Midbrain (tissue), 1 donor: ENCODE results near the gene SH3GL2.
A peak's percentile ranks its signal among the peaks of the same experiment; 100 is the strongest.

Experiments
- DNase-seq: peaks from one replicate; lab custom pipeline; 2025; lab: John Stamatoyannopoulos, UW

Gene SH3GL2

DNA sequence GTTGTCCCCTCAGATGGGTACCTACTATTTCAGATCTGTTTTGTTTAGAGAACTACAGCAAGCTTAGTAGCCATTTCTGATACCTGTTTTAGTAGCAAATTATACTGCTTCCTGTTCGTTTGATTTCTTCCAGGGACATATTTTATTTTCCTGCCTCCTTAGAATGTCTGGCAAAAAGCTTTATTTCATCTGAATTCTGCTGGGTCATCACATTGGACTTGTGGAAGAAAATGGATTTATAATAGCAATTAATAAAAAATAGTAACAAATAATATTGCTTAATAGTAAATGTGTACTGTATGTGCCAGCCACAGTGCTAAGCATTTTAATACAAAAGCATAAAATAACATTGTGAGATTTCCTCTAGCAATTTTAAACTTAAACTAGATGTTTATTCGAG lies 79.4 kb downstream of the SH3GL2 start:
- DNase-seq = no peak

DNA sequence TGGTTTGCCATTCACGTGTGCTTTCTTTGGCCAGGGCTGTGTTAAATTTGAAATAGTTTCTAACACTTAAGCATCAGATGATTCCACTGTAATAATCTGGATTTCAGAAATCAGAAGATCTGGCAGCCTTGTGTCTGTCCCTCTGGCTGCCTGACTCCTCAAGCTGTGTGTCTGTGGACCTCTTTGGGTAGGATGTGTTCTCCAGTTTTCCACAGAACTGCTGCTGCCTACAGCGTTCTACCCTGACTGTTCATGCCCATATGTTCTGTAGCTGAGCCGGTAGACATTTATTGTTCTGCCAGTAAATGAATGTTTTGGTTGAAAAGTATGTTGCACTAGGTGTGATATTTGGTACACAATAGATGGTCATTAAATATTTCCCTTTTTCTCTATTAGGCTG lies 81.3 kb downstream of the SH3GL2 start:
- no peak for DNase-seq

DNA sequence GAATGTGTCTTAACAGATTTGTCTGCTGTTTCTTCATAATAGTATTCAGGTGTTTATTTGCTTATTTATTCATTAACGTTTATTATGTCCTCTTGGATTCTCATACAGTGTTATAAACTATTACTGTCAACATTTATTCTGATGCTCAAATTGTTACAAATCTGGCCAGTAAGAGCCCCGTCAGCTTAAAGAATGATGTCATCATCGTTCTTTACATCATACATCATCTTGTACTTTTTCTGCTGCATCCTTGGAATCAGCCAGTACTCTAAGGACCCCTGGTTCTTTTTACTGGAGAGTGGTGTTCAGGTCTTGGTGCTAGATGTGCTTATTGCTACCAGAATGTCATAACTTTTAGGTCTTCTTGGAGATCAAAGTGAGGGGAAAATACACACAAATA lies 86.6 kb downstream of the SH3GL2 start:
- DNase-seq = no peak

DNA sequence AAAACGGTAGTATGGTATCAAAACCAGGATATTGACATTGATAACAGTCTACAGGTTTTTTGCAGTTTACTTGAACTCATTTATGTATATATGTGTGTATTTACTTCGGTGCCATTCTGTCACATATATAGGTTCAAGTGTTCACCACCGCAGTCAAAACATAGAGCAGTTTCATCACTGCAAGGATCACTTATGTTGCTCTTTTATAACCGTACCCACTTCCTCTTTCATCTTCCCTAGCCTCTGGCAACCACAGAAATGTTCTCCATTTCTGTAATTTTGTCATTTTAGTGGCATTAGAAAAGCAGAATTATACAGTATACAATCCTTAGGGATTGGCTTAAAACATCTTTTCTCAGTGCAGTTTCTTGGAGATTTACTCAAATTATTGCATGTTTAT lies 90.3 kb downstream of the SH3GL2 start:
- no peak for DNase-seq

DNA sequence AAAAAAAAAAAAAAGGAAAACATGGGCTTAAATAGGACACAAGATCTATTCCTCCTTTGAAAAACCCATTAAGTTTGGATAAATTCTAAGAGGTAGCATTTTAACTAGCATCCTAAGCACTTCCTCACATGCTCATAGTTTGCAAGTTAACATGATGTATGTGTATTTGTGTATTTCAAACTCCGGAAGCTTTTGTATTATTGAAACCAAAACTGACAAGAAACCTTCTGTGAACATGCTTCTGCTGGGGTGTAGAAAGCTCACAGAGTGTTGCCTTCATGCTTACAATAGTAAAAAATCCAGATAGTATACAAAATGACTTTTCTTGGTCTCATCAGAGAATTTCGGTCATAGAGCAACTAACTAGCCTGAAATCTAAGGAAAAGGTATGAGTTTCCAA lies 103.8 kb downstream of the SH3GL2 start:
- no peak for DNase-seq

DNA sequence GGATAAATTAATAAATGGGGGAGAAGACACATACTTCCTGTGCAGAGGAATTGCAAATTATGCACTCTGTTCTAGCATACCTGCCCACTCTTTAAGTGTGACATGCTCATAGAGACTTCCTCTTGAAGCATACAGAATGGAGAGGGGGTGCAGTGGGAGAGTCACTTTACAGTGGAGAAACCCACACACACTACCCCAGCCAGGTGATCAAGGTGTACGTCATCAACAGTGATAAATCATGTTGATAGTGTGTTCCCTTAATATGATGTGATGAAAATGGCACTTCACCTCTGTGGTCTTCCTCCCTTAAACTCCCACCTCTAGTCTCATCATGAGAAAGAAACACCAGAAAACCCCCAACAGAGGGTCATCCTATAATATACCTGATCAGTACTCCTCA lies 110.0 kb downstream of the SH3GL2 start:
- DNase-seq = no peak

DNA sequence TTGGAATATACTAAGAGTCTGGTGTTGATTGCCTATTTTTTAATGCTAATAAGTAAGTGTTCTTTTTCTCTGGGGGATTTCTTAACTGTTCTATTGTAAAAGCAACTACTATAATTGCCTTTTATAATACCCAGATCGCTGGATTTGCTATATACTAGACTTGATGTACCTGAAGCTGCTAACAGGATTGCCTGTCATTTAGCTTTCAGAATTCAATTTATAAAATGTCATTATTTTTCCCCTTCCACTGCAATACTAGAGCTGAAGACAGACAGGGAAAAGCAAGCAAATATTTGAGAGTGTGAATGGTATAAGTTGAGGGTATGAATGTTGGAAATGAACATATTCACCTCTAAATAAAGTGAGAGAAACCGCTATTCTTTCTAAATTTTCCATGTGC lies 115.5 kb downstream of the SH3GL2 start:
- no peak for DNase-seq

DNA sequence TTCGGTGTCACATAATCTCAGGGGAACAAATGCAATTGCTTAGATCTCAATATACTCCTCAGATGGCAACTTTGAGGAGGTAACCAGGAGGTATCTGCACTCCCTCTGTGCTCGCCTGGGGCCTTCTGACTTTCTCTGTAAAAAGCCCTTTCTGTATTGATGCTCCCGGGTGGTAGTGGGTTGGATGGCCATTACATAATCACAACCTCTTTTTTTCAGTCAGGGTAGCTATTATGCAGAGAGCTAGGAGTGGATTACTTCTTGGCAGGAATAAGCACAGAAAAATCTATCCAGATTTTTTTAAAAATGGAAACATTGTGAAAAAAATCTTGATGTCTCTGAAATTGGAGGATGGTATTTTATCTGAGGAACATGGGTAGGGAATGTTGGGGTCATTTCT lies 116.6 kb downstream of the SH3GL2 start:
- DNase-seq = peak; percentile 12

DNA sequence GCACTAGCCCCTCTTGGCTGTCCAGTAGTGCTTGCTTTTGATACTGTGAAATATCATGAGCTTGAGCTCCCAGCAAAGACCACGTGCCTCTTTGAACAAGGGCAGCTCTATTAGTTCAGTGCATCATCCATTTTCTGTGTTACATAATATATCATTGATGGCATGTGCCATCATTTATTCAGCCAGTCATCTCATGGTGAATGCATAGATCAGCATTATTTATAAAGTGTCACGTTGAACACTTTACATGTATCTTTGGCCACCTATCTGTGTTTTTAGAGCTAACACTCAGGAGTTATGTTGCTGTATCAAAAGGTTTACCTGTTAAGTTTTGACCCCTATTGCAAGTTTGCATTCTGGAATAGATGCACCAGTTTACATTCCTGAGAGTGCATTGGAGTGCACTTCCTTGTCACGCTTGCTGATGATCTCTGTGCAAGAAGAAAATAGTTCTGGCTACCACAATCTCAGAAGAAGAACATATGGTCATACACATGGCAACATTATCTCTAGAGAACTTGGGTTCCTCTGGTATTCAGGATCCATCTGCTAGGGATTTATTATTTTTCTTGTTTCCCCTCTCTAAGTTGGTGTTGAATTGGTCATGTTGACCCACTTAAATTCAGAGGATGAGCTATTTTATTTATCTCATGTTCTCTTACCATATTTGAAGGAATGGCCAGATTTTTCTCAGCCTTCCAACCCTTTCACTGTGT lies 120.9 kb downstream of the SH3GL2 start:
- no peak for DNase-seq

DNA sequence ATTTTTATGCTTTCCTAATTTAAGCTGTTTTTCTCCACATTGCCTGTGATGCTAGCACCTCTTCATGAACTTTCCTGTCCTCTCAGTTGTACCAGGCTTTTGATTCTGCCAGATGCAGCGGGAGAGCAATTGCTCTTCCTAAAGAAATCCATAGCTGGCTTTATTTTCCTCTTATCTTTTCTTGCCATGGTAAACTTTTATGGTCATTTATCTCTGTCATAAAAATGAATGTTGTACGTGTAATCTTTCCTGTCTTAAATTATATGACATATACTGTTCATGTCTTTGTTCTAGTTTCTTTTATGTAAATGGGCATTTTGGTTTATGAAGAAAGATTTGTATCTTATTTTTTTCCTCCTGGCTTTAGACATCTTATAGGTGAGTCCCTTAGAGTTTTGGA lies 127.5 kb downstream of the SH3GL2 start:
- DNase-seq = no peak

DNA sequence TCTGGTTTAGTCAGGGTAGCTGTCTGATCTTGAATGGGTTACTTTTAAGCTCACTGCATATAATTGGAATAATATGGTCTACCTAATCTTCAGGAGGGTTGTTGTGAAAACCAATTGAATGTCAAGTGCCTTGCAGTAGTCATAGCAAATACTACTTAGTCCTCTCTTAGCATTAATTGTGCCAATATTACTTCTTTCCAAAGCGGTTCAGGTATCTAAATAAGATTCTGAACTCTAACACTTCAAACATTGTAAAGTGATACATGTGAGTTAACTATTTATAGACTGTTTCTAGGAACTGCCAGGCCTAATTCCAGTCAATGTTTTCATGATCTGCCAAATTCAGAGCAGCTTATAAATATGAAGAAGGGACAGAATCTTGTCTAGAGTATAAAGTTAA lies 140.2 kb downstream of the SH3GL2 start:
- no peak for DNase-seq

DNA sequence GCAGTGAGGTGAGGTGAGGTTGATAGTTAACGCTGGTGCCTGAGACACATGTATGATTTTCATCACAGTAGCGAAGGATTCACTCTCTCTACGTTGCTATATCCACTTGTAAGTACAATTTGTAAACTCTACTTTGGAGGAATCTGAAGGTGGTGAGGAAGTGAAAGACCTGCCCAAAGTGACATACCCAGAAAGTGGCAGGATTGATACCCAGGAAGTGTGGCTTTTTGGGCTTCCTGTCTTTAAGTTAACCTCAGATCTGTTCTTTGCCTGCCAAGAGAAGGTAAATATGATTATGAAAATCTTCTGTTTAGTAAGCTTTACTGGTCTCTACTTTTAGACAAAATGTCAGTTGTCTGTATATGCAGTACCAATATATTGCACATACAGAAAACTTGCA lies 143.1 kb downstream of the SH3GL2 start:
- DNase-seq = no peak

DNA sequence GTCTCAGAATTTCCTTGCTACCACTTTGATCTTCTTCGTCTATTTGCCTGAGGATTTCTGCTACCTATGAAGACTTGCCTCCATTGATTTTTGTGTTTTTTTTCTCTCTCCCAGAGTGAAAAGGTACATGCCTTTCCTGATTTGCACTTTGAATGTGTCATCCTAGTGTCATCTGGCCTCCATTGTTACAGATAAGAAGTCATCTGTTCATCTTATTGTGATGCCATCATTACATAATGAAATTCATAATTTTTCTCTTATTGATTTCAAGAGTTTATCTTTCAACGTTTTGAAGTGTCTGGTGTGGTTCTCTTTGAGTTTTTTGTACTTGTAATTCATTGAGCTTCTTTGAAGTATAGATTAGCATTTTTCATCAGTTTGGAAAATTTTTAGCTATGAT lies 144.8 kb downstream of the SH3GL2 start:
- DNase-seq = no peak

DNA sequence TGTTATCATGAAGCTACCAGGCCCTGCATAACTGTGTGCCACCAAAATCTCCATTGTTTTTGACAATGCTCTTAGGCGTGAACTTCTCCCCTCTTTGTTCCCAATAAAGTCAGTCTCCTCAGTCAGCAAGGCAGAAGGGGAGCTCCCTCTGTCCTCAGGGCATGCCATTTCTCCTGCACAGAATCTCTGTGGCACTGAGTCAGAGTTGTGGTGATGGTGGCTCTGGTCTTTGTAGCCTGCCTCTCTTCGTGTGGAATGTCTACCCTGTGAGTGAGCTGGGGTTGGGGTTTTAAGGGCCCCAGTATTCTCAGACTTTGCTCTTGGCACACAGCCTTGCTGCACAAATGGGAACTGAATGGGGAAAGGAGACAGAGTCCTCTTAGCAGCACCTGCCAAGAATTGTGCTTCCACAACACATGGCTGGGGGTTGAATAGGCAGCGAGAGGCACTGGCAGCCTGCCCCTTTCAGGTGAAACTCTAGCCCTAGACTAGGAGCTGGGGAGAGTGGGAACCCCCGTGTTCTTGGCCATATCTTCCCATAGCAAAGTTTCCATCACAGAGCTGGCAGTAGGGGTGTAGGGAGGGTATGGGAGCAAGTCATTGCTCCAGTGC lies 146.6 kb downstream of the SH3GL2 start:
- DNase-seq = no peak

DNA sequence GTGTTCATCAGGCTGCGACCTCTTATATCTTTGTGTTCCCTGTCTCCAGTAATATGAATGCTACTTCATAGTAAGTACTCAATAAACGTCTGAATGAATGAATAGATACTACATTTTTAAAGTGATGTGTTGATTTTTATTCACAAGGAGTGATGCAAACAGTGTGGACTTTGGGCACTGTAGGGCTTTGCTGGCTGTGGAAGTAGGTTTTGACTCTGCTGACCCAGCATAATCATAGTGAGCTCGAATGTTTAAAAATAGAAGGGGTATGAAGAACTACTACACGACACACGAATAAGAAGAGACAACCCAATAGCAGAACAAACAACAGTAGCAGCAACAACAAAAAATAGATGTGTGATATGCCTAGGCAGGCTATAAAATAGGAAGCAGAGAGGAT lies 147.4 kb downstream of the SH3GL2 start:
- no peak for DNase-seq

DNA sequence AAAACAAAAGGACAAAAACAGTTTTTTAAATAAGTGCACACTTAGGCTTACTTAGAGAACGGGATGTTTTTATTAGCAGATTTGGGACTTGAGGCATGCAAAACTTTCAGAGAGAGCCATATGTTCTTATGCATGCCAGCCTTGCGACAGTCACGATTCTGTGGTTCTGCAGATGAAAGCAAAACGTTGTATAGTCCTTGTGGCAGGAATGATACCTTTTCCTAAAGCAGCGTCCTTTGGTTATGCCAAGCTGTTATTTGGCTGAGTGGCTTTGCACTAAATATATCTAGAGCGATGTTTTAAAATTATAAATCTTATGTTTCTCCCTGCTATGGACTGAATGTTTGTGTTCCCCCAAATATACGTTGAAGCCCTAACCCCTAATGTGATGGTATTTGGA lies 152.0 kb downstream of the SH3GL2 start:
- DNase-seq = no peak

DNA sequence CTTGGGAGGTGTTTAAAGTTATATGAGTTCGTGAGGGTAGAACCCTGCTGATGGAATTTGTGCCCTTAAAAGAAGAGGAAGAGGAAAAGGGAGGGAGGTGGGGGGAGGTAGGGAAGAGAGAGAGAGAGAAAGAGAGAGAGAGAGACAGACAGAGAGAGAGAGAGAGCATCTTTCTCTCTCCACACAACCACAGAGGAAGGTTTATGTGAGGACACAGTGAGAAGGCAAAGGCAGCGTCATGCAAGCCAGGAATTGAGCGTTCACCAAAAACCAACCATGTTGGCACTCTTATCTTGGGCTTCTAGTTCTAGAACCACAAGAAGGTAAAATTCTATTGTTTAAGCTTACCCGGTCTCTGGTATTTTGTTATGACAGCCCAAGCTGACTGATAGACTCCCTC lies 152.4 kb downstream of the SH3GL2 start:
- no peak for DNase-seq

DNA sequence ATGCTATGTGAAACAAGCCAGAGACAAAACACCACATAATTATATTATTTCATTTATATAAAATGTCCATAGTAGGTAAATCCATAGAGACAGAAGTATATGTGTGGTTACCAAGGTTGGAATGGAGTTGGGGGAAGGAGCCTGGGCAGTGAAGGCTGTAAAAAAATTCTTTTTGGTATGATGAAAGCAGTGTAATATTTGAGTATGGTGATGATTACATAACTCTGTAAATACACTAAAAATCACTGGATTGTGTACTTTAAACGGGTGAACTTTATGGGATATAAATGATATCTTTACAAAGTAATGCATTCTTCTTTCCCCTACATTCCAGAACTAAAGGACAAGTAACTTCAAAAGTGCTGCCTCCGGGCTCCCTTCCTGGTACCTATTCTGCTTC lies 155.8 kb downstream of the SH3GL2 start:
- no peak for DNase-seq

DNA sequence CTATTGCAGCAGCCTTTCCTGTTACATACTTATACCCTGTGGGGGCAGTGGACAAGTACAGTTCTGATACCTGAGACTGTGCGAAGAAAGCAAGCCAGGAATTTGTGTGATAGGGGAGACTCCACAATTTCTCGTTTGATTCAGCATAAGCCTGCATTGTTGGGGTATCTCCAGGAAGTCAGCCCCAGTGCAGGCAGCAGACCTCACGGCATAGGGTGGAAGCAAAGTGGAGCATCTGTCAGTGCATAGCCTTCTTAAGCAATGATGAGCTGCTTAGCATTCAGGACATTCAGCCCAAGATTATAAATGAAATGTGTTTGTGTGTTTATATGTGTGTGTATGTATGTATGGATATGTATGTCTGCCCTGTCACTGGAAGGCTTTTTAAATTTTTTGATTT lies 157.0 kb downstream of the SH3GL2 start:
- no peak for DNase-seq

DNA sequence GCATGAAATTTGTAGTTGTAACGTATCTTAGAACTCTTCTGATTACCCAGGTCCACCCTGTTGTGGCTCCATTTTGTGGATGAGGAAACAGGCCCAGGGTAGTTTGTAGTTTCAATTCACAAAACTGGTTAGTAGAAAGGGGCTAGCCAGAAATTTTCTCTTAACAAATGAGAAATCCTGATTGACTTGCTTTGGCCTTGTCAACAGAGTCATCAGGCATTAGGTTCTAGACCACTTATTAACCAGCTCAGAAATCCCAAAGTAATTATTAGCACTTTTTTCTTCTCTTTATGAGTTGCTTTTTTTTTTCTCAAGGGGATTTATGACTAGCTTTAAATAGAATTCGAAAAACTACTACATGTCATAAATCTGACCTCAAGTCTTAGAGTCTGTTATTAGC lies 160.2 kb downstream of the SH3GL2 start:
- no peak for DNase-seq

DNA sequence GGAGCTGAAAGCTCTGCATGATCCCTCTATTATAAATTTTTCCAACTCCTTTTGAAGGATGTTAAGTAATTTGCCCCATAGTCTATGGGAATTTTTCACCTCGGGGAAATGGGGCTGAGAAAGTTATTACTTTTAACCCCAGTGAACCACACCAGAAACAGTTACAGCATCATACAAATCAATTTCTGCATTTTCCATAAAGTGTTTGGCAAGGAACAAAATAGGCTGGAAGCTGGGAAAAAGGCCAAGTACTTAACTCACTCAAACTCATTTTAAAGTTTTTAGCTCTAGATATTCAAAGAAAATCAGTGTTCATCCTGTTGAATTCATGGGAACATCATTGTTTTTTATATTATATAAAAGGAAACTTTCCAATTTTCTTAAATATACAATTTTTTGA lies 160.9 kb downstream of the SH3GL2 start:
- no peak for DNase-seq

DNA sequence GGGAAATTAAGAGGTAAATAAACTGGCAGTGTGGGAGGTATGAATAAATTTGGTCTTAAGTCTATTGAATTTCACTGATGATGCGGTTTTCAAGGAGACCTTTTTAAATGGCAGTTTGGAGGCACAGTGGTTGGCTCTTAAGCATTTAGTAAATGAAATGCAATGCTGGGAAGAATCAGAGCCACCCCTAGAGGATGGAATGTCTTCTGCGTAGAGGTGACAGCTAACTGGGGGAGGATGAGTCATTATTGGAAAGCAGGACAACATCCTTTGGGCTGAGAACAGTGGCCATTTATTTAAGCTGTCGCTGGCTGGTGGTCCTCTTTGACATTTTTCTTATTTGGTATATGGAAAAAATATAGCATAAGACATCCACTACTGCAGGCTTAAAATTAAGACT lies 163.2 kb downstream of the SH3GL2 start:
- DNase-seq = no peak

DNA sequence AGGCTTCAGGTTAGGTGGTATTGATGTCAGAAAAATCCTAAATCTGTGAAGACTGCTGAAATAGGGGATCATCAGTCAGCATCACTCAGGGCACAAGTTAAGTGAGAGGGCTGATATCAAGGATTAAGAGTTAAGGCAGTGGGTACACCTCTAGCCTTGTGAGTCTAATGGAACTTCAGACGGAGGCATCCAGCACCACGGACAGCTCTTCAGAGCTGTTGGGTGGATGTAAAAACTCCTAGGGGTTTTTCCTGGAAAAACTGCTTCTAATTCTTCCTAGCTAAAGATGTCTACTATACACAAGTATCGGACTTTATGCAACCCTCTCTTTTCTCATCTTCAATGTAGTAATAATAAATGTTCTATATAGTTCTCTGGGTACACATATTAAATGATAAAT lies 165.9 kb downstream of the SH3GL2 start:
- DNase-seq = no peak

DNA sequence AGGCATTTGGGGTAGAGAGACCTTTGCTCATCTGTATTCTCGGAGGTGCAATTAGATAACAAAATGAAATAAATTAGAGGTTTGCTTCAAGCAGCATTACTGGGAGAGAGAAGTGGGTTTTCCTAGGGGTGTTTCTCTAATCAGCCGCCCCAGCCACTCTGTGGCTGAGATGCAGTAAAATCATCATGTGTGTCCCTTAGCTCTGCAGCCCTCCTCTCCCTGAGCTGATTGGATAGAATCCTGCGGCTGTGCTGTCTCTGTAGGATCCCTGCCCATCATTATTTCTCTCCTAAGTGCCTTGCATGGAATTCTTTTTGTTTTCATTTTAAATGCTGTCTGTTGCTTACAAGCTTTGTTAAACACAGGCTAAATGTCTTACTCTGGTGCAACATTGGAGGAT lies 171.4 kb downstream of the SH3GL2 start:
- DNase-seq = no peak
